HepG2 (cell line): ENCODE results near the gene TEDC1. TPM values are rescaled to one million over a fixed set of nuclear protein-coding genes. Genes with fewer than 3 reads are reported as not detected.

Experiments used
- AGO2 ChIP-seq: fragments of 200-400 bp; formaldehyde crosslinking; optimal IDR thresholded peaks from 2 replicates; pipeline ENCODE3; 2017; ENCODE audit warnings: mild to moderate bottlenecking, low read depth, low read length, moderate library complexity
- HNRNPK ChIP-seq: fragments of 200-400 bp; formaldehyde crosslinking; IDR thresholded peaks from 2 replicates; pipeline ENCODE4 v1.6.1; 2018; ENCODE audit warnings: low read length, low read depth, moderate library complexity, mild to moderate bottlenecking; ENCODE audit not compliant: poor library complexity, severe bottlenecking
- MAX ChIP-seq: IDR thresholded peaks from 2 replicates; pipeline ENCODE4 v1.6.1; 2012; ENCODE audit warnings: inconsistent platforms
- POLR2A ChIP-seq, 2 experiments: IDR thresholded peaks; 2 replicates each; pipeline ENCODE4 v1.6.1; 2011; ENCODE audit warnings: low read depth in 2 of 2, low read length in 2 of 2, mild to moderate bottlenecking in 1 of 2, moderate library complexity in 1 of 2; ENCODE audit not compliant: insufficient read depth in 1 of 2
- ZBTB8A ChIP-seq: sonication (generic); formaldehyde crosslinking; IDR thresholded peaks from 2 replicates; pipeline ENCODE4 v1.4.0; 2020; ENCODE audit warnings: mild to moderate bottlenecking, low read depth, missing genetic modification reagents, borderline replicate concordance
- ZFY ChIP-seq: sonication (generic); formaldehyde crosslinking; IDR thresholded peaks from 2 replicates; pipeline ENCODE4 v1.4.0; 2020; ENCODE audit warnings: missing genetic modification reagents
- ZIK1 ChIP-seq: sonication (generic); formaldehyde crosslinking; IDR thresholded peaks from 2 replicates; pipeline ENCODE4 v1.5.0; 2020; ENCODE audit warnings: mild to moderate bottlenecking, low read depth, missing genetic modification reagents, borderline replicate concordance
- ZNF253 ChIP-seq: sonication (generic); formaldehyde crosslinking; IDR thresholded peaks from 2 replicates; pipeline ENCODE4 v1.8.0; 2022; ENCODE audit warnings: mild to moderate bottlenecking, missing genetic modification reagents, borderline replicate concordance
- ZNF296 ChIP-seq: sonication (generic); formaldehyde crosslinking; conservative IDR thresholded peaks from 2 replicates; pipeline ENCODE4 v1.5.0; 2020; ENCODE audit warnings: mild to moderate bottlenecking, missing genetic modification reagents
- ZNF563 ChIP-seq: sonication (generic); formaldehyde crosslinking; IDR thresholded peaks from 2 replicates; pipeline ENCODE4 v1.8.0; 2022; ENCODE audit warnings: mild to moderate bottlenecking, moderate library complexity, missing genetic modification reagents
- ZNF569 ChIP-seq: sonication (generic); formaldehyde crosslinking; IDR thresholded peaks from 2 replicates; pipeline ENCODE4 v1.5.0; 2020; ENCODE audit warnings: mild to moderate bottlenecking, missing genetic modification reagents, moderate library complexity, borderline replicate concordance
- ZSCAN21 ChIP-seq: sonication (generic); formaldehyde crosslinking; IDR thresholded peaks from 2 replicates; pipeline ENCODE4 v1.8.0; 2022; ENCODE audit warnings: mild to moderate bottlenecking, missing genetic modification reagents, moderate library complexity, borderline replicate concordance
- ZSCAN31 ChIP-seq: sonication (generic); formaldehyde crosslinking; IDR thresholded peaks from 2 replicates; pipeline ENCODE4 v1.5.0; 2020; ENCODE audit warnings: low read depth, mild to moderate bottlenecking, missing genetic modification reagents
- polyA plus RNA-seq, 8 experiments: library from polyadenylated mRNA; depleted of rRNA in 3 of 8; stranded (reverse) in 7 of 8; unstranded in 1 of 8; fragments of >200 nt; fragmentation: Illumina TruSeq in 4 of 8; extraction: Trizol in 4 of 8; gene quantifications; 2 replicates each; pipeline versions ENCODE4 v1.2.1 to v1.2.3, GENCODE V29; 2011 to 2016; ENCODE audit warnings: low read depth in 4 of 8, missing spikeins in 1 of 8, mixed read lengths in 1 of 8; ENCODE audit not compliant: insufficient read depth in 1 of 8
- total RNA-seq, 5 experiments: library from RNA; depleted of rRNA; stranded (reverse); fragments of >200 nt; fragmentation: Illumina TruSeq; extraction: Trizol; gene quantifications; 2 replicates each; pipeline ENCODE4 v1.2.3, GENCODE V29; 2016; ENCODE audit warnings: low read depth in 1 of 5

Gene TEDC1
- total and polyA plus RNA-seq, 2 of the 13 experiments (the other 11 are each of a cell fraction or from before 2014, with no cell fraction given) = 5.7 to 27.4 TPM

- TF ChIP-seq ZNF569 (CRISPR knock-in tag) (no peak), ZSCAN21 (CRISPR knock-in tag) (0 out of 2 replicates have a peak, but pooled peaks have one; percentile 15), AGO2 (no peak), ZIK1 (no peak), ZNF563 (CRISPR knock-in tag) (0 out of 2 replicates have a peak, but pooled peaks have one; percentile 21), POLR2A (IDR thresholded peaks at IDR 0.05; ENCODE audit: insufficient read depth in 1 of 2, low read depth in 2 of 2, low read length in 2 of 2) (peak in 1 of 2 experiments; percentile 45; a peak in 1 of 4 replicates), MAX (0 out of 2 replicates have a peak, but pooled peaks have one; percentile 7), HNRNPK (peak; percentile 32), ZSCAN31 (CRISPR knock-in tag) (0 out of 2 replicates have a peak, but pooled peaks have one; percentile 2), ZFY (peak; percentile 11; the same call in 1 of the 2 replicates), ZBTB8A (CRISPR knock-in tag) (no peak), ZNF296 (CRISPR knock-in tag) (no peak), ZNF253 (CRISPR knock-in tag) (no peak)
These were observed 16.4 kb upstream of the TEDC1 start, which contains the start of gene CRIP2 (continued) for GRCh38 chr14:105474483-105475268.
